ENCODE data around the gene RSPH1.

RSPH1 gene

GRCh38 chr21:42530167-42530518, 34.1 kb upstream of the RSPH1 start:
- DNase-seq, result no peak

- no peak for DNase-seq
Measured at GRCh38 chr21:42527489-42528158, 31.6 kb upstream of the RSPH1 start.

GRCh38 chr21:42527127-42527488, 31.1 kb upstream of the RSPH1 start:
- no peak for DNase-seq

- no peak for DNase-seq
Measured at GRCh38 chr21:42526379-42526727, 30.3 kb upstream of the RSPH1 start.

GRCh38 chr21:42525676-42526378, 29.8 kb upstream of the RSPH1 start:
- DNase-seq, result no peak

- DNase-seq, result no peak
Measured at GRCh38 chr21:42525029-42525581, 29.1 kb upstream of the RSPH1 start.

- no peak for DNase-seq
Measured at GRCh38 chr21:42524341-42525028, 28.5 kb upstream of the RSPH1 start.

GRCh38 chr21:42523941-42524340, 27.9 kb upstream of the RSPH1 start:
- DNase-seq, result no peak

GRCh38 chr21:42523211-42523610, 27.2 kb upstream of the RSPH1 start:
- DNase-seq, result no peak

- no peak for DNase-seq
Measured at GRCh38 chr21:42522771-42523170, 26.7 kb upstream of the RSPH1 start.

- no peak for DNase-seq
Measured at GRCh38 chr21:42522271-42522670, 26.2 kb upstream of the RSPH1 start.

- no peak for DNase-seq
Measured at GRCh38 chr21:42521805-42522204, 25.8 kb upstream of the RSPH1 start.

GRCh38 chr21:42521384-42521783, 25.4 kb upstream of the RSPH1 start:
- DNase-seq, result no peak

GRCh38 chr21:42520628-42521253, 24.7 kb upstream of the RSPH1 start:
- DNase-seq, result no peak

- DNase-seq, result no peak
Measured at GRCh38 chr21:42518626-42519025, 22.6 kb upstream of the RSPH1 start.

GRCh38 chr21:42518215-42518614, 22.2 kb upstream of the RSPH1 start:
- DNase-seq, result no peak

- no peak for DNase-seq
Measured at GRCh38 chr21:42515708-42516502, 19.9 kb upstream of the RSPH1 start.

- DNase-seq, result peak; percentile 41
Measured at GRCh38 chr21:42514883-42515228, 18.8 kb upstream of the RSPH1 start.

GRCh38 chr21:42513985-42514882, 18.2 kb upstream of the RSPH1 start:
- no peak for DNase-seq

- DNase-seq, result no peak
Measured at GRCh38 chr21:42513151-42513984, 17.3 kb upstream of the RSPH1 start, which contains the start of gene SLC37A1. Gene SLC37A1 (plus strand): TSS chr21:42513852. CDS start chr21:42518455, 4,603 bp downstream.

Measured in NCI-H524 treated with DMSO at 0.1 percent for 48 hours (cell line).